ENCODE measurements around the gene NT5DC3. TPM values are rescaled to one million over a fixed set of nuclear protein-coding genes. Genes with fewer than 3 reads are reported as not detected.

The NT5DC3 gene
- total RNA-seq, 1 donor from 2014 or later, result 6.6 TPM

GRCh38 chr12:103791350-103791920 is 49.6 kb downstream of the NT5DC3 start:
- H3K36me3 ChIP-seq (ENCODE audit: control insufficient read depth, insufficient read depth, low read length), result peaks cover 6% of the 10 kb centered on the region
- H3K27me3 ChIP-seq (ENCODE audit: control insufficient read depth, insufficient read depth, low read length), result no peaks in the 10 kb centered on the region
- no peak for FAIRE-seq
- TF ChIP-seq, protein P1, sequence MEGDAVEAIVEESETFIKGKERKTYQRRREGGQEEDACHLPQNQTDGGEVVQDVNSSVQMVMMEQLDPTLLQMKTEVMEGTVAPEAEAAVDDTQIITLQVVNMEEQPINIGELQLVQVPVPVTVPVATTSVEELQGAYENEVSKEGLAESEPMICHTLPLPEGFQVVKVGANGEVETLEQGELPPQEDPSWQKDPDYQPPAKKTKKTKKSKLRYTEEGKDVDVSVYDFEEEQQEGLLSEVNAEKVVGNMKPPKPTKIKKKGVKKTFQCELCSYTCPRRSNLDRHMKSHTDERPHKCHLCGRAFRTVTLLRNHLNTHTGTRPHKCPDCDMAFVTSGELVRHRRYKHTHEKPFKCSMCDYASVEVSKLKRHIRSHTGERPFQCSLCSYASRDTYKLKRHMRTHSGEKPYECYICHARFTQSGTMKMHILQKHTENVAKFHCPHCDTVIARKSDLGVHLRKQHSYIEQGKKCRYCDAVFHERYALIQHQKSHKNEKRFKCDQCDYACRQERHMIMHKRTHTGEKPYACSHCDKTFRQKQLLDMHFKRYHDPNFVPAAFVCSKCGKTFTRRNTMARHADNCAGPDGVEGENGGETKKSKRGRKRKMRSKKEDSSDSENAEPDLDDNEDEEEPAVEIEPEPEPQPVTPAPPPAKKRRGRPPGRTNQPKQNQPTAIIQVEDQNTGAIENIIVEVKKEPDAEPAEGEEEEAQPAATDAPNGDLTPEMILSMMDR (IDR thresholded peaks at IDR 0.05; ENCODE audit: insufficient read depth, low read length, severe bottlenecking), result no peak
- no peak for DNase-seq (ENCODE audit: low read depth)
- no peak overlapping the region for H3K4me3 ChIP-seq (ENCODE audit: low read depth, low read length)

- Histone ChIP-seq H3K36me3 (ENCODE audit: control insufficient read depth, insufficient read depth, low read length) (no peaks in the 10 kb centered on the region), H3K27me3 (ENCODE audit: control insufficient read depth, insufficient read depth, low read length) (no peaks in the 10 kb centered on the region), H3K4me3 (ENCODE audit: low read depth, low read length) (no peak overlapping the region)
- DNase-seq (ENCODE audit: low read depth) (no peak), FAIRE-seq (no peak)
- TF ChIP-seq, protein P1 (IDR thresholded peaks at IDR 0.05; ENCODE audit: insufficient read depth, low read length, severe bottlenecking), result no peak
Observed at GRCh38 chr12:103786201-103786600, 54.8 kb downstream of the NT5DC3 start.

DNA sequence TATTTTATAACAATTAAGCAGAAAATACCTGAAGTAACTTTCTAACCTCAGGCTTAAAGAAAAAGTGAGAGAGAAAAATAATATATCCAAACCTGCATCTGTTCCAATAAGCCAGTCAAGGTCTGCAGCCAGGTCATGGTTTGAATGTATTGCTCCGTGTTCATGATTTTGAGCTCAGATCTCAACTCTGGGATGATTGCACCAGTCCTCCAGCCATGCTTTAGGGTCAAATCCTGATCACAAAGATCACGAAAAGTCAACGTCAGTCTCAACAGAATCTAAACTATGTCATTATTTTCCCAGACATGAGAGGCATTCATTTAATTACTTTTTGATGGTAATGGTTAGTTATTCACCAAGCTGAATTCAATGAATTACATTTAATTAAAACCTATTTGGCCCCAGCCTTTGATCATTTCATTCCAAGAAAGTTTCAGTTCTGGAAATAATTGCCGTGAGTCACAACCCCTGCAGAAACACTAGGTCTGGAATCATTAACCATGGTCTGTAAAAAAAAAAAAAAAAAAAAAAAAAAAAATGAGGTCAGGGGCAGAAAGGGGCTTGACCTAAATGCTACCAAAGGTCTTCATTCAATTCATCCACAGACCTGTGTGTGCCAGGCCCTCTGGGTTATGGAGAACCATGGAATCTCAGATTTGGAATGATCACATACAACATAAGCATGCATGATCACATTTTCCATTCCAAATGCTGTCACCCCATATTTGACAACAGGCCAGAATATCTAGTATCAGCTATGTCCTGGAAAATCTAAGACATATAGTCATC is 55.6 kb downstream of the NT5DC3 start:
- TF ChIP-seq, protein P1 (IDR thresholded peaks at IDR 0.05; ENCODE audit: insufficient read depth, low read length, severe bottlenecking), result no peak
- Histone ChIP-seq H3K36me3 (ENCODE audit: control insufficient read depth, insufficient read depth, low read length) (no peaks in the 10 kb centered on the region), H3K4me3 (ENCODE audit: low read depth, low read length) (no peak overlapping the region), H3K27me3 (ENCODE audit: control insufficient read depth, insufficient read depth, low read length) (no peaks in the 10 kb centered on the region)
- FAIRE-seq, result no peak
- DNase-seq (ENCODE audit: low read depth), result no peak

DNA sequence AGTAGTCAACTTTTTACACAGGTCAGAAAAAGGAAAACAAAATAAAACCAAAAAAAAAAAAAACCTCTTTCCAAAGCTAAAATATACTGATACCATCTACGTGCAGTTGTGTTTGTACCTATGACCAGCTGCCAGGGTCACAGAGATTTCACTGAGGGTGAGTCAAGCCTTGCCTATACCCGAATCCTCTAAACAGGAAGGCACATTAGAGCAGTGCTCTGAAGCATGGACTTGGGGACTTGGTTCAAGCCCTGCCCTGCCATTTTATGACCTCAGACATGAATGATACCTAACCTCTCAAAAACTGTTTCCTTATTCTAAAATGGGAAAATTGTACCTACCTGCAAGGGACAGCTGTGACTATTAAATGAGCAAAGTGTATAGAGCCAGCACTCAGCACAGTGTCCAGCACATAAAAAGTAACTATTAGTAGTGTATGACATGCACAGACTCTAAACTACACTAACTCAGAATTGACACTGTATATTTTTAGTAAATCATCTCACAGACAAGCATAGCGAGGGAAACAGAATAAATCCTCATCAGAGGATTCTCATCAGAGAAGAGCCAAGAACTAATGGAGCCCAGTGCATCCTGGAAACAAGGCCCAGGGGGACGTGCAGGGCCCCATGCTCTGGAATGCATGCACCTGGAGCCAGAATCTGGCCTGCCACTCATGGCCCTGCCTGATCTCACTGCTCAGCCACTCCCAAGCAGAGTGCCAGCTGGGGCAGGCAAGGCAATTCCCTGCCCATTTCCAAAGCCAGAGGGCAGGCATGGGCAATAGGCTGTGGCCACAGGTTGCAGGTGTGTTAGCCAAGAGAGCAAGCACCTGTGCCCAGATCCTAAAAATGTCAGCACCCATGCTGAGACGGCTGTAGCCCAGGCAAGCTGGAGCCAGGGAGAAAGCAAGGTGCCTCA is 57.0 kb downstream of the NT5DC3 start:
- H3K27me3 ChIP-seq (ENCODE audit: control insufficient read depth, insufficient read depth, low read length), result no peaks in the 10 kb centered on the region
- no peak for FAIRE-seq
- no peak overlapping the region for H3K4me3 ChIP-seq (ENCODE audit: low read depth, low read length)
- no peaks in the 10 kb centered on the region for H3K36me3 ChIP-seq (ENCODE audit: control insufficient read depth, insufficient read depth, low read length)
- TF ChIP-seq, protein P1 (IDR thresholded peaks at IDR 0.05; ENCODE audit: insufficient read depth, low read length, severe bottlenecking), result peak; percentile 50
- DNase-seq (ENCODE audit: low read depth), result no peak

DNA sequence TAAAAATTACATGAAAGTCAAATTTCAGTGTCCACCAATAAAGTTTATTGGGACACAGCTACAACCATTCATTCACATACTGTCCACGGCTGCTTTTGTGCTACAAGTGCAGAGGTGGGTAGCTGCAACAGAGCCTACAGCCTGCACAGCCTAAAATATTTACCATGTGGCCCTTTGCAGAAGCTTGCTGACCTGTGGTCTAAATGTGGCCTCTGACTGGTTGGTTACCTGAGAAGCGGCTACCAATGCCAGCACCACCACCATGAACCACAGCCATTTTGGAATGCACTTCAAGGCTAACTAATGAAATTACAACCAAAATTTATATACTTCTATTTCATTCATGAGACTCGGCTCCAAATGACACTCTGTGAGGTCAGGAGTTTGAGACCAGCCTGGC is 58.6 kb downstream of the NT5DC3 start:
- TF ChIP-seq, protein P1 (IDR thresholded peaks at IDR 0.05; ENCODE audit: insufficient read depth, low read length, severe bottlenecking), result no peak
- H3K27me3 ChIP-seq (ENCODE audit: control insufficient read depth, insufficient read depth, low read length), result no peaks in the 10 kb centered on the region
- no peak overlapping the region for H3K4me3 ChIP-seq (ENCODE audit: low read depth, low read length)
- peaks cover 2% of the 10 kb centered on the region for H3K36me3 ChIP-seq (ENCODE audit: control insufficient read depth, insufficient read depth, low read length)
- FAIRE-seq, result no peak
- DNase-seq (ENCODE audit: low read depth), result no peak
